GM18520 (cell line): ENCODE data around the gene TMEM164.

Source experiments
- ATAC-seq: cut with Tn5 transposase; IDR thresholded peaks from one replicate; pipeline ENCODE4 v1.9.1; 2021; ENCODE audit not compliant: unreplicated experiment

The TMEM164 gene

DNA sequence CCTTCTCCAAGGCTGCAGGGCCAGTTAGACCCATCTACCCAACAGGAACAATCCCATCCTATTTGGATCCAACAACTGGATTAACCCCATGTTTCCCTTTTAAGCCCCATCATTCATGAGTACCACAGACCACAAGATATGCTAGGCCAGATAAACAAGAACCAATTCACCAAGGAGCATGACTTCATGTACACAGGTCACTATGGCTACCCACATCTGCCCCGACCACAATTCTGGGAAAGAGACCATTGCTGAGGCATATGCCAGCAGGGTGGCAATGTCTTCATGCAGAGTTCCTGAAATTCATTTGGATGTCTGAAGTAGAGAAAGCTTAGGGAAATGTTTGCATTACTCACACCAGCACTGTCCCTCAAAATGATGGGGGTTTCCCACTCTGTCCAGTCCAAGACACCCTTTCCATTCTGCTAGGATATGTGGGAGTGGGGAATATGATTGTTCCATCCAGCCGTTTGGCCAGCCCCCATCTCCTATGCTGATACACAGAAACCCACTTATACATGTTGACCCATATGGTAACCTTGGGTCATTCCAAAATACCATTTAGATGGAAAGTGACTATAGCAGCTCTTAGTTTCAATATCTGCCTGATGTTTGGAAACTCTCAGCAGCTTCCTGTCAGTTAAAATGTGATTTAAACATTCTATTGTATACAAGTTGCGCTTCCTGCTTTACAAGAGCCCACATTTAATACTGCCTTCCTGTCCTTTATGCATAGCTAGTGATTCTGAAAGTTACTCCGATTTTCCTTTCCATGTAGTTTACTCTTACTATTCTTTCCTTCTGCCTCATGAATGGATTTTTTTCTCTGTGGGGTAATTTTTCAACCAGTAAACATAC lies 186.0 kb downstream of the TMEM164 start:
- no peak for ATAC-seq

- no peak for ATAC-seq
Observed at GRCh38 chrX:110192516-110192915, 189.6 kb downstream of the TMEM164 start.

- ATAC-seq = no peak
Observed at GRCh38 chrX:110194977-110195376, 192.1 kb downstream of the TMEM164 start.

GRCh38 chrX:110201799-110202198 lies 198.9 kb downstream of the TMEM164 start:
- ATAC-seq = no peak

GRCh38 chrX:110204986-110205385 lies 202.1 kb downstream of the TMEM164 start:
- ATAC-seq = no peak

GRCh38 chrX:110208092-110208491 lies 205.2 kb downstream of the TMEM164 start:
- no peak for ATAC-seq

- ATAC-seq = no peak
Observed at GRCh38 chrX:110210417-110211139, 207.7 kb downstream of the TMEM164 start.

GRCh38 chrX:110211340-110211739 lies 208.4 kb downstream of the TMEM164 start:
- no peak for ATAC-seq

DNA sequence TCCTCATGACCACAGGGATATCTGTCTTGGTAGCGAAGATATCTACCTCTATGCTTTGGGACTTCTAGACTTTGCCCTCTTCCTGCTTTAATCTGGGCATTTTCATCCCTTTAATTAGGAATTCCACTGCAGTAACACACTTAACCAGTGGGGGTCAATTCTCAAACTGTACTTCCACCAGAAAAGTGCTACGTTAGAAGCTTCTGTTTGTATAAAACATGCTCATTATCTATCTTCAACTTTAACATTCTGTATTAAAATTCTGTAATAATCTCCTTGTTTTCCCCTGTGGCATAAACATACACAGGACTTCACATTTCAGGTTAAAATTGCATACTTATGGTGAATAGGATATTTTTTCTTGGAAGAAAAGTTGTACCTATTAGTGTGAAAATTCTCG lies 209.4 kb downstream of the TMEM164 start:
- no peak for ATAC-seq

GRCh38 chrX:110213183-110213582 lies 210.3 kb downstream of the TMEM164 start:
- no peak for ATAC-seq

DNA sequence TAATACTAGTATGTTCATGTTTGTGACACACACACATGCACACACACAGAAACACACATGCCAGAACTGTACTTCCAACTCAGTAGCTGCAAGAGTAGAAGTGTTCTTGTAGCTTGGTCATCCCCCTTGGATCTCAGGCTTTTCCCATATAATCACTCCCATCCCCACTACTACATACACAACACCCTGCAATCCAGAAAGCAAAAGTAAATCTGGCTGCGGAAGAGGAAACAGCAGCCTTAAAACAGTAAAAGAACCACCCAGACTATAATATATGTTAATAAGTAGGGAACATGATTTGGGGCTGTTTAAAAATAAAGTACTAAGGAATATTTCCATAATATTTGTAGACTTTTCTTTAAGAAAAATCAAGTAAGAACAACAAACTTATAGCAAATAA lies 211.8 kb downstream of the TMEM164 start:
- ATAC-seq = no peak

DNA sequence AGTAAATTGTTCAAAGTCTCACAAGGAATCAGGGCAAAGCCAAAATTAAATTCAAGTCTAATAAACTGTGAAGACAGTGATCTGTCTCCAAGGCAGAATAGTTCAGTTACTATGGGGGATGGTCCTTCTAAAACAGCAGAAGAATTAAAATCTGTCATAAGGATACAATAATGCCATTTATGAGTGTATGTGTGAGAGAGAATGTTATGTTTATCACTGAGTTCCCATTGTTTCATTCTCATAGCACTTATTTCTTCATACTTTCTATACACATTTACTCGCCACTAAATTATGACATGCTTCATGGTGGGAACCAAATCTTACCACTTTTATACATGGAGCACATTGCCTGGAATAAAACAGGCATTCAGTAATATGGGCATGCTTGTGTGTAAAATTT lies 212.5 kb downstream of the TMEM164 start:
- ATAC-seq = no peak

GRCh38 chrX:110216027-110216426 lies 213.1 kb downstream of the TMEM164 start:
- no peak for ATAC-seq

DNA sequence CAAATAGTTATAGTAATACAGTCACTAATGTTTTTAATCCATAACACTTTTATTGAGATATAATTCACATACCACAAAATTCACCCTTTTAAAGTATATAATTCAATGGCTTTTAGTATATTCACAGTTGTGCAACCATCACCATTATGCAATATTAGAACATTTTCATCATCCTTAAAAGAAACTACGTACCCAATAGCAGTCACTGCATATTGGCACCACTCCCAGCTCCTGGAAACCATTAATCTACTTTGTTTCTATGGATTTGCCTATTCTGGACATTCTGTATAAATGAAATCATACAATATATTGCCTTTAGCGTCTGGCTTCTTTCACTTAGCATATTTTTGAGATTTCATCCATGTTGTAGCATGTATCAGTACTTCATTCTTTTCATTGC lies 215.7 kb downstream of the TMEM164 start:
- ATAC-seq = no peak

DNA sequence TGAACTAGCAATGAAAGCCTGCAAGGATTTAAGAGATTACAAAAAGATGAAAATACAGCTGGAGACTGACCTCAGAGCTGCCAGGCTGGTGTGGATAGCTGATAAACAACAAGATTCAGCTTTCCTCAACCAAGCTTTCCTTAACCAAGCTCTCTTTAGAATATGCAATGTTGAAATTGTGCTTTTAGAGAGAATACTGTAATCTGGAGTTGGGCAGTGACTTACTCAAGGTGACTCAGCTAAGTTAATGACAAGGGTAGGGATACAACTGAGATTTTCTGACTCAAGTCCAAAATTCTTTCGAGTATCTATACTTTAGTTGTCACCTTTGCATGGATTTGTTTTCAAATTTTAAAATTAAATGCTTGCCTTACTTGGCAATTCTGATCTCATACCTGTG lies 217.0 kb downstream of the TMEM164 start:
- no peak for ATAC-seq

DNA sequence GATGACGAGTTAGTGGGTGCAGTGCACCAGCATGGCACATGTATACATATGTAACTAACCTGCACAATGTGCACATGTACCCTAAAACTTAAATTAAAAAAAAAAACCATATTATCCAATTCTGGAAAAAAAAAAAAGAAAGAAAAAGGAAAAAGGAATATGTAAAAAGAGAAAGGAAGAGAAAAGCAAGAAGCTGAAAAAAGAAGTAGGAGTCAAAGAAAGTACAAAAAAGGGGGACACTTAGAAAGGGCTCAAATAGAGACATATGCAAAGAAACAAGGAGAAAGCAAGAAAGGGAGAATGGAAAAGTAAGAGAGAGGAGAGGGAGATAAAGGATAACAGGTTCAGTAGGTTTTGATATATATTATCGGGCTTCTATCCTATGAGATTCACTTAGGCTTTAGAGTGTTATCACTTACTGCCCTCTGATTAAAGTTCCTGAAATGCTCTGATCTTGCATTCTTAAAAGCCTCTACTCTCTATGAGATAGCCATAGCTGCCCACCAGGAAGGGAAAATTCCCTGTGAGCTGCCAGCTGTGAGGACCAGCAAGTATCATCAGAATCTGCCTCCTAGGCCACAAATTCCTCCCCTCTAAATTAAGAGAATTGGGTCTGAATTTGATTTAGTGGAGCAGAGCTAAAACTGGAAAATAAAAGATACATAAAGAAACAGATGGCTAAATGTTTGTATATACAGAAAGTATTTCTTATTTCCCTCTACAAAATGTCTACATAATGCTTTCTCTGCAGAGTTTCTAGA lies 219.8 kb downstream of the TMEM164 start:
- no peak for ATAC-seq

DNA sequence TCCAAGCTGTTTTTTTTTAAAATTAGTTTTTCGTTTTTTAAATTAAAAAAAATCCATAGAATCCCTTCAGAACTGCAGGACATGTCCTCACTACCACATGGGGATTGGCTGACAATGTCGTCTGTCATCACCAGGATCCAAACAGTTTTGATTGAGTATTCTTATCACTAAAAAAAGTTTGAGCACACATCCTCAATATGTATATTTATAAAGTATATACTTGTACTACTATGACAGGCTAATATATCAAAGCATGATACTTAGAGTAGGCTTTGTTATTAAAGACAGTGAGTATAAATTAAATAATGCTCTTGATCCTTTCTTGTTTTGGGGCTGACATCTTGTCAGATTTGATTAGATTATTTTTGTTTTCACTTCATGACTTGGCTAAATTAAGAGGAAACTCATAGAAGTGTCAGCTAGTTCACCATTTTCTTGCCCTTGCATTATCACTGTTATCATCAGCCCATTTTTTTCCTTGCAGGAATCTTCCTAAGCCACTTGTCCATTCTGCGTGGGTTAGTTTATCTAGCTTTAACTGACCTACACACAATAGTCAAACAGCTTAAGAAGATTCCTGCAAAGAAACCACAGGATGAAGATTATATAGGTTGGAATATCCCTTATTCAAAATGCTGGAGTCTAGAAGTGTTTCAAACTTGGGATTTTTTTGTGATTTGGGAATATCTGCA lies 222.2 kb downstream of the TMEM164 start:
- no peak for ATAC-seq

GRCh38 chrX:110226931-110227330 lies 224.0 kb downstream of the TMEM164 start:
- no peak for ATAC-seq
